Colonic mucosa (tissue), 4 donors: Measurements from ENCODE around the gene GLI3. TPM values are rescaled to one million over a fixed set of nuclear protein-coding genes. Genes with fewer than 3 reads are reported as not detected.

Experiments used
- DNase-seq: peaks from one replicate; pipeline ENCODE4 v3.0.0-alpha.2; 2020
- H3K27ac ChIP-seq: fragments of 200-600 bp; one replicate; pipeline ENCODE4 v1.8.0; 2021
- H3K27me3 ChIP-seq: fragments of 200-600 bp; one replicate; pipeline ENCODE4 v1.8.0; 2021
- H3K36me3 ChIP-seq: fragments of 200-600 bp; one replicate; pipeline ENCODE4 v1.8.0; 2021
- H3K4me1 ChIP-seq: fragments of 200-600 bp; one replicate; pipeline ENCODE4 v1.8.0; 2021; ENCODE audit warnings: mild to moderate bottlenecking
- H3K4me3 ChIP-seq: fragments of 200-600 bp; one replicate; pipeline ENCODE4 v1.8.0; 2021
- H3K9ac ChIP-seq, 2 donors: one replicate each; pipeline ENCODE4 v1.7.0; 2013; ENCODE audit warnings: control low read depth in 2 of 2, low read depth in 2 of 2, low read length in 2 of 2
- H3K9me3 ChIP-seq: fragments of 200-600 bp; one replicate; pipeline ENCODE4 v1.8.0; 2021
- intact Hi-C: fragments of 100-400 bp; cut with DNase I; formaldehyde crosslinking; loops from one replicate; pipeline ENCODE4 v1.14.1; 2022
- total RNA-seq, 2 donors: library from RNA; stranded (reverse); fragmentation: NEBNext Ultra II Directional in 1 of 2; extraction: Animal tissue kit (Norgen Biotek cat#: 25700) in 1 of 2; gene quantifications; one replicate each; pipeline ENCODE4 v1.2.1, GENCODE V29; 2021
- TF ChIP-seq, protein P1 (sequence below): fragments of 200-600 bp; IDR thresholded peaks from one replicate; pipeline ENCODE4 v1.8.0; 2022; ENCODE audit warnings: antibody characterized with exemption, mild to moderate bottlenecking
- donor health status: healthy.
- donor health status: DM: no; HTN: no; CAD: no.
- donor health status: DM: no; HTN: no; CAD: no.

The GLI3 gene
- total RNA-seq, 2 donors from 2014 or later, result 1.8 to 8.0 TPM

DNA sequence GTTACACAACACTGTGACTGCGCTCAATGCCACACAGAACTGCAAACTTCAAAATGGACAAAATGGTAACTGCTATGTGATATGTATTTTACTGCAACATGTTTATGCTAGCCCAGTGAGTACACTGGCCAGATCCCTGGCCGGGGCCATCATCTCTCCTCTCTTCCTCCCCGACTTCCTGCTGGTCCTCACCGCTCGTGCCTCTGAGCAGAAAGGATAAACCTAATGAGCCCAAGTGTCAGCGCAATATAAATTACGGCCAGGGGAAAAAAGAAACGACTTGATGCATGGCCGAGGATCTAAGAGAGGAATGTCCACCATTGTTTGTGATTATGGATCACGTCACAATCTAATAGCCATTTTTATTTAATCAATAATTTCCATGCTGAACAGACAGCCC, 225.2 kb downstream of the GLI3 start:
- no peak overlapping the region for H3K9ac ChIP-seq
- no peaks in the 10 kb centered on the region for H3K4me1 ChIP-seq
- intact Hi-C loops, result no loop called here
- no peaks in the 10 kb centered on the region for H3K27me3 ChIP-seq
- TF ChIP-seq, protein P1, sequence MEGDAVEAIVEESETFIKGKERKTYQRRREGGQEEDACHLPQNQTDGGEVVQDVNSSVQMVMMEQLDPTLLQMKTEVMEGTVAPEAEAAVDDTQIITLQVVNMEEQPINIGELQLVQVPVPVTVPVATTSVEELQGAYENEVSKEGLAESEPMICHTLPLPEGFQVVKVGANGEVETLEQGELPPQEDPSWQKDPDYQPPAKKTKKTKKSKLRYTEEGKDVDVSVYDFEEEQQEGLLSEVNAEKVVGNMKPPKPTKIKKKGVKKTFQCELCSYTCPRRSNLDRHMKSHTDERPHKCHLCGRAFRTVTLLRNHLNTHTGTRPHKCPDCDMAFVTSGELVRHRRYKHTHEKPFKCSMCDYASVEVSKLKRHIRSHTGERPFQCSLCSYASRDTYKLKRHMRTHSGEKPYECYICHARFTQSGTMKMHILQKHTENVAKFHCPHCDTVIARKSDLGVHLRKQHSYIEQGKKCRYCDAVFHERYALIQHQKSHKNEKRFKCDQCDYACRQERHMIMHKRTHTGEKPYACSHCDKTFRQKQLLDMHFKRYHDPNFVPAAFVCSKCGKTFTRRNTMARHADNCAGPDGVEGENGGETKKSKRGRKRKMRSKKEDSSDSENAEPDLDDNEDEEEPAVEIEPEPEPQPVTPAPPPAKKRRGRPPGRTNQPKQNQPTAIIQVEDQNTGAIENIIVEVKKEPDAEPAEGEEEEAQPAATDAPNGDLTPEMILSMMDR, result no peak
- H3K36me3 ChIP-seq, result no peaks in the 10 kb centered on the region
- H3K27ac ChIP-seq, result no peak overlapping the region
- no peak overlapping the region for H3K4me3 ChIP-seq
- no peak for DNase-seq
- no peaks in the 10 kb centered on the region for H3K9me3 ChIP-seq

DNA sequence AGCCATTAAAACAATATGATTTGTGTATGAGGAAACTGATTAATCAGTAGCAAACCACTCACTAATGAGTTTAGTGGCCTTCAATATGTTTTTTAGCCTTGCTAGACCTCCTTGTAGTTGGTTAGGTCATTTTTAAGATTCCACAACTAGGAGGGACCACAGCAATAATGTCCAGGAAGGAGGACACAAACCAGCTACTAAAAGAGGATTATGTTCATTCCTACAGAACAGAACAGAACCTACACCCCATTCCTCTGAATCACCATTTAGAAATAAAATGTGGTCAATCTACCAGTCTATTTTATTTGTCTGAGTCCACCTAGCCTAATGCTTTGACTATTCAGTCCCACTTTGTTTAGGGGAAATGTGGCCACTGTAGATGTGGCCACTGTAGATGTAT, 226.3 kb downstream of the GLI3 start:
- Histone ChIP-seq H3K36me3 (no peaks in the 10 kb centered on the region), H3K9ac (no peak overlapping the region), H3K4me3 (no peak overlapping the region), H3K27me3 (no peaks in the 10 kb centered on the region), H3K9me3 (no peaks in the 10 kb centered on the region), H3K4me1 (no peaks in the 10 kb centered on the region), H3K27ac (no peak overlapping the region)
- intact Hi-C loops, result no loop called here
- TF ChIP-seq, protein P1, result no peak
- no peak for DNase-seq

DNA sequence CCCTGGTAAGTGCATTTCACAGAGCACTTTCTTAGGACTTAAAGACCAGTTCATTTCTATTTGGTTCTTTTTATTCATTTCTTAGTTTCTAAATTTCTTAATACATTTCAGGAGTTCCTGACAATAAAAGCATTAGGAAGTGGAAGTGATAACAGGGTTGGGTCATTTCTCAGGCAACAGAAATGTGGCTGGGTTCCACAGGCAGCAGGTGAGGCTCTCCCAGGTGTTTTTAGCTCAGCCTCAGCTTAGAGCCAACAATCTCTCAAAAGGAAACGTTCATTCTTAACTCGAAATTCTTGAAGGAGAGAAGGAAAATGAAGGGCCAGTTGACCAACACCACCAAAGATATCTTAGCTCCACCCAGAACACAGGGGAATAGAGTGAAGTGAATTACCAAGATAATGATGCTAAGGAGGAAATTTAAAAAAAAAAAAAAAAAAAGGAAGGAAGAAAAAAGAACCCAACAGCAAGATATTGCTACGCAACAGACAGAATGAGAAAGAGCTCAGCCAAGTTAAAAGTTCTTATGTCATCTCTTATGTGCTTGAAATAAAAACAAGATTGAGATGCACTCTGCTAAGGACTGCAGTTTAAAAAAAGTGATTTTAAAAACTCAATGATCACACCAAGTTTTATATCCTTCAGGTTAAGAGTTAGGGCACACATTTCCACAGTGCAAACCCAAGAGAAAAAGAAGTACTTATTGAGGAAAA, 230.1 kb downstream of the GLI3 start:
- intact Hi-C loops, result no loop called here
- Histone ChIP-seq H3K4me1 (no peaks in the 10 kb centered on the region), H3K27me3 (no peaks in the 10 kb centered on the region), H3K4me3 (no peak overlapping the region), H3K9ac (no peak overlapping the region), H3K9me3 (no peaks in the 10 kb centered on the region), H3K36me3 (no peaks in the 10 kb centered on the region), H3K27ac (no peak overlapping the region)
- TF ChIP-seq, protein P1, result no peak
- no peak for DNase-seq

DNA sequence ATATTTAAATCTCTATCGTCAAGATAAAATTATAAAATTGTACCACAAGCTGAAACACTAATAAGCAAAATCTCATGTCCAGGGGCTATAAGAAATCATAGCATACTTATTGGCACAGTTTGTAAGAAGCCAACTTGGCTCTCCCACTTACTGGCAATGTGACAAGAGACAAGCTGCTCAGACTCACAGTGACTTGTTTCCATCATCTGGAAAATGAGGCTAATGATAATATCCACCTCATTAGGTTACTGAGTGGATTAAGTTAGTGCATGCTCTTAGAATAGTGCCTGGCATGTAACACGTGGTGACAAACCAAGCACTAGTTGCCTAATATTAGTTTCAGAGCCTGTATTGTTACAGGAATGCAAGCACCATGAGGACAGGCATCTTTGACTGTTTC, 234.4 kb downstream of the GLI3 start:
- Histone ChIP-seq H3K27ac (no peak overlapping the region), H3K9me3 (no peaks in the 10 kb centered on the region), H3K4me3 (no peak overlapping the region), H3K4me1 (no peaks in the 10 kb centered on the region), H3K9ac (no peak overlapping the region), H3K27me3 (no peaks in the 10 kb centered on the region), H3K36me3 (no peaks in the 10 kb centered on the region)
- DNase-seq, result no peak
- intact Hi-C loops, result no loop called here
- TF ChIP-seq, protein P1, result no peak

DNA sequence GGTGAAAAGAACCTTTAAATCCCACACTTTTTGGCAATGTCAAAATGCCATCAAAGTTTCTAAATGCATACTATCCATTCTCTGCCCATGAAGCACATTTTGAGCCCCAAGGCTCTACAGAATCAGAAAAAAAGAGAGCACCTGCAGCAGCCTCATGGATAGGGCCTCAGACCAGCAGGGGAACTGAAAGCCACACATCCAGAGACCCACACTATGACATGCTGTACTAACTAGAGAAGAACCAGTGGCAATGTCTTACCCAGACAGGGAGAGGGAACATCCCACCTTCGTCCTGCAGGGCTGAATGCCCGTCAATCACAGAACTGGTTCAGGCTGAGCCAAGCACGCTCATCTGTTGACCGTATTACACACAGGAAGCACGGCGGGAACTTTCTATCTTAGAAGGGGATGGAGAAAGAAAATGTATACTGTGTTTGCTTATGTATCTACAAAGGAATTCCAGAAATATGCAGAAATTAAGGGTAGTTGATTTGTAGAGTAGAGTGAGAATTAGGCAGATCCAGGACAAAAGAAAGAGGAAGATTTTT, 237.2 kb downstream of the GLI3 start:
- intact Hi-C loops, result no loop called here
- no peak overlapping the region for H3K4me3 ChIP-seq
- H3K9me3 ChIP-seq, result no peaks in the 10 kb centered on the region
- no peaks in the 10 kb centered on the region for H3K27me3 ChIP-seq
- H3K9ac ChIP-seq, result no peak overlapping the region
- H3K4me1 ChIP-seq, result no peaks in the 10 kb centered on the region
- TF ChIP-seq, protein P1, result no peak
- no peaks in the 10 kb centered on the region for H3K36me3 ChIP-seq
- no peak for DNase-seq
- no peak overlapping the region for H3K27ac ChIP-seq
